ENCODE measurements around the gene BLMH. TPM values are rescaled to one million over a fixed set of nuclear protein-coding genes. Genes with fewer than 3 reads are reported as not detected.

BLMH gene
- polyA plus RNA-seq, 1 experiment, result 20.3 TPM

DNA sequence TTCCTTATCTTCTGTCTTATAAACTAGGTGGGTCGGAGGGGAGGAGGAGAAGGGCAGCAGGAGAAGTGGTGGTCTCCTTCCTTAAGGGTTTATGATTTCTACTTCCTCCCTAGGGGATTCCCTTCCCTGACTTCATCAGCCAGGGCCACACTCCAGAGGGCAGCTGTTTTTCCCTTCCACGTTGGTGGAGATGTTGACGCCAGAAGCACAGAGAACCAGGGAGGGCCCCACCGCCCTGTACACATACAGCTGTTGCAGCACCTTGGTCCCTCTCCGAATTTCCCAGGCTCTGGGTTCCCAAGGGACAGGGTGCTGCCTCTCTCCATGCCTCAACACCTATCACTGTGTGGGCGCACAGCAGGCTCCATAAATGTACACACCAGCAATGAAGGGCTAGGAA, 50.7 kb downstream of the BLMH start:
- Histone ChIP-seq H3K9me3 (ENCODE audit: control insufficient read depth, insufficient read depth, low read length) (peaks cover 6% of the 10 kb centered on the region), H3K4me3 (ENCODE audit: low read depth, low read length) (no peak overlapping the region), H3K27ac (ENCODE audit: low read depth, low read length) (no peak overlapping the region), H3K27me3 (ENCODE audit: control insufficient read depth, insufficient read depth, low read length) (peaks cover 31% of the 10 kb centered on the region)
- CTCF ChIA-PET, result no interaction called here
- POLR2A ChIA-PET, result no interaction called here
- DNase-seq (ENCODE audit: low read depth, low spot score), result no peak
- TF ChIP-seq, protein P1, sequence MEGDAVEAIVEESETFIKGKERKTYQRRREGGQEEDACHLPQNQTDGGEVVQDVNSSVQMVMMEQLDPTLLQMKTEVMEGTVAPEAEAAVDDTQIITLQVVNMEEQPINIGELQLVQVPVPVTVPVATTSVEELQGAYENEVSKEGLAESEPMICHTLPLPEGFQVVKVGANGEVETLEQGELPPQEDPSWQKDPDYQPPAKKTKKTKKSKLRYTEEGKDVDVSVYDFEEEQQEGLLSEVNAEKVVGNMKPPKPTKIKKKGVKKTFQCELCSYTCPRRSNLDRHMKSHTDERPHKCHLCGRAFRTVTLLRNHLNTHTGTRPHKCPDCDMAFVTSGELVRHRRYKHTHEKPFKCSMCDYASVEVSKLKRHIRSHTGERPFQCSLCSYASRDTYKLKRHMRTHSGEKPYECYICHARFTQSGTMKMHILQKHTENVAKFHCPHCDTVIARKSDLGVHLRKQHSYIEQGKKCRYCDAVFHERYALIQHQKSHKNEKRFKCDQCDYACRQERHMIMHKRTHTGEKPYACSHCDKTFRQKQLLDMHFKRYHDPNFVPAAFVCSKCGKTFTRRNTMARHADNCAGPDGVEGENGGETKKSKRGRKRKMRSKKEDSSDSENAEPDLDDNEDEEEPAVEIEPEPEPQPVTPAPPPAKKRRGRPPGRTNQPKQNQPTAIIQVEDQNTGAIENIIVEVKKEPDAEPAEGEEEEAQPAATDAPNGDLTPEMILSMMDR (IDR thresholded peaks at IDR 0.05; ENCODE audit: low read depth, low read length), result no peak

DNA sequence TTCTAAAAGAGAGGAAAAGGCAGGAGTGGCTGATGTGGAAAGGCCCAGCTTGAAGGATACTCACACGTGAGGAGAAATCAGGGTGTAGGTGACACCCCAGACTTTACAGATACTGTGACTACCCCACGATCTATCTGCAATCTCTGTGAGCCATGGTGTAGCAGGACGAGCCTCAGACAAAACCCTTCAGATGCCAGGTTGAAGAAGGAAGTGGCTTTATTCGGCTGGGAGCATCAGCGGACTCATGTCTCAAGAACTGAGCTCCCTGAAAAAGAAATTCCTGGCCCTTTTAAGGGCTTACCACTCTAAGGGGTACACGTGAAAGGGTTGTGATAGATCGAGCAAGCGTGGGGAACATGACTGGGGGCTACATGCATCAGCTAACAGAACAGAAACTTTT, 51.6 kb downstream of the BLMH start:
- CTCF ChIA-PET, result no interaction called here
- POLR2A ChIA-PET, result no interaction called here

DNA sequence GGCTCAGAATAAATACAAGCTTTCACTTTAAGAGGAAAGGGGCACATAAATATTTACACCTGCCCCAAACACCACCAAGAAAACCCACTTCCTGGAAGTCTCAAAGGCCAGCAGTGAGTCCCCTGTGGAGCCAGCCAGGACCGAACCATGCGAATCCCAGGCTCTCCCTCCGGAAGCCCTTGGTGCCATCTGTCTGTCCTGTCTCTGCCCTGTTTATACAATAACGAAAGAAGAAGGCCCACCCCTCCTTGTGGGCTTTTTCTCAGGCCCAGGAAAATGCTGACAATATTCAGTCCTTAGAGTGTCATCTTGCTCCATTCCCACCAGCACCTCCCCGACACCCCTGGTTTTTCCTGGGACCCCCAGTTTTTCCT, 52.7 kb downstream of the BLMH start:
- TF ChIP-seq, protein P1 (IDR thresholded peaks at IDR 0.05; ENCODE audit: low read depth, low read length), result no peak
- DNase-seq (ENCODE audit: low read depth, low spot score), result no peak
- ChIA-PET POLR2A (no interaction called here), CTCF (no interaction called here)
- Histone ChIP-seq H3K9me3 (ENCODE audit: control insufficient read depth, insufficient read depth, low read length) (peaks cover 8% of the 10 kb centered on the region), H3K4me3 (ENCODE audit: low read depth, low read length) (no peak overlapping the region), H3K27me3 (ENCODE audit: control insufficient read depth, insufficient read depth, low read length) (peaks cover 48% of the 10 kb centered on the region), H3K27ac (ENCODE audit: low read depth, low read length) (no peak overlapping the region)

More for the DNA sequence above, 51.6 kb downstream of the BLMH start:
- Histone ChIP-seq H3K9me3 (ENCODE audit: control insufficient read depth, insufficient read depth, low read length) (peaks cover 8% of the 10 kb centered on the region), H3K4me3 (ENCODE audit: low read depth, low read length) (no peak overlapping the region), H3K27ac (ENCODE audit: low read depth, low read length) (no peak overlapping the region), H3K27me3 (ENCODE audit: control insufficient read depth, insufficient read depth, low read length) (peaks cover 37% of the 10 kb centered on the region)
- TF ChIP-seq, protein P1 (IDR thresholded peaks at IDR 0.05; ENCODE audit: low read depth, low read length), result no peak
- DNase-seq (ENCODE audit: low read depth, low spot score), result no peak

DNA sequence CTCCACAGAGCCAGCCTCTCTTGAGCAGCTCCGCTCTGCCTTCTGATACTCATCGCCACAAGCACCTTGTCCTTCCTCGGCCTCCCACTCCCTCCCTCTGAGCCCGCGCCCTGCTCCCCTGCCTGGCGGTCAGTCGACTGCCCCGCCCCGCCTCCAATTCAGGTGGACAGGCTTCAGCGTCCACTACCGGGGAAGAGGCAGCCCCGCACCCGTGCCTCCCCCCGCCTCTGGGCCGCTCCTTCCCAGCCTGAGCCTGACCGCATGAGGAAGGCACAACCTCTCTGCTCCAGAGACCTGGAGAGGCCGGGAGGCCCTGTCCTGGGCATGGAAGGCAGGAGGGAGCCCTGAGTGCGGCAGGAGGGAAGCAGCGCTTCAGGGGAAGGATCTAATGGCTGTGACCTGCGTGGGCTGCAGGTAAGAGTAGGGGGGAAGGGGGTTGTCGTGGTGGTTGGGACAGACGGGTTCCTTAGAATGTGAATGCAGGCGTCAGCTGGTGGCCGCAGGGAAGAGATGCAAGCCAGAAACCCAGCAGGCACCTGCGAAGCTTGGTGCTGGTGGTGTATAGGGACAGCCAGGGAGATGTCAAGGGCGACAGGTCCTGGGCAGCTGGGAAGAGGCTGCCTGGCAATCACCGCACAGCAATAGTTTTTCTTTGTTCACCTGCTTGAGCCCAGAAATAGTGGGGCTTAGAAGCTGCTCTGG, 53.2 kb downstream of the BLMH start:
- ChIA-PET CTCF (interaction anchor here (3.2 kb wide), 1 partner anchor 133 kb away, joined by 15 read pairs; no protein-coding TSS in a partner anchor), POLR2A (no interaction called here)
- H3K9me3 ChIP-seq (ENCODE audit: control insufficient read depth, insufficient read depth, low read length), result peaks cover 8% of the 10 kb centered on the region
- TF ChIP-seq, protein P1 (IDR thresholded peaks at IDR 0.05; ENCODE audit: low read depth, low read length), result no peak
- no peak overlapping the region for H3K27ac ChIP-seq (ENCODE audit: low read depth, low read length)
- H3K4me3 ChIP-seq (ENCODE audit: low read depth, low read length), result no peak overlapping the region
- no peak for DNase-seq (ENCODE audit: low read depth, low spot score)
- peaks cover 53% of the 10 kb centered on the region for H3K27me3 ChIP-seq (ENCODE audit: control insufficient read depth, insufficient read depth, low read length)

DNA sequence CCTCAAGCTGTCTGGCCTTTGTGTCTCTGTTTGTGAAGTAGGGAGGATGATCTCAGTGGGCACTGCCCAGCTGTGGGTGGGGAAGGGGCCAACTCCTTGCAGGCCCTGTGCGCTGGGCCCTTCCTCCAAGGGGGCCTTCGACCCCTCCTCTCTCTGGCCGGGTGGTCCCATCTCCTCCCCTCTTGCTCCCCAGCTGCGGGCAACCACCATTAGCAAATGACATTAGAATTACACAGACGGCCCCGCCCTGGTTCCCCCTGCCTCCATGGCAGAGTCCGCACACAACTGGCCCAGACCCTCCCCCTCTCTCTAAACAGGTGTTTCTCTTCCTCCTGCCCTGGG, 53.8 kb downstream of the BLMH start:
- Histone ChIP-seq H3K4me3 (ENCODE audit: low read depth, low read length) (no peak overlapping the region), H3K27ac (ENCODE audit: low read depth, low read length) (no peak overlapping the region), H3K27me3 (ENCODE audit: control insufficient read depth, insufficient read depth, low read length) (peaks cover 59% of the 10 kb centered on the region), H3K9me3 (ENCODE audit: control insufficient read depth, insufficient read depth, low read length) (peaks cover 8% of the 10 kb centered on the region)
- TF ChIP-seq, protein P1 (IDR thresholded peaks at IDR 0.05; ENCODE audit: low read depth, low read length), result no peak
- CTCF ChIA-PET, result interaction anchor here (2.2 to 3.2 kb wide), 3 partner anchors 7 to 133 kb away, joined by 8 to 15 read pairs (median 13); no protein-coding TSS in a partner anchor
- DNase-seq (ENCODE audit: low read depth, low spot score), result no peak
- POLR2A ChIA-PET, result no interaction called here

Data from AG04450 (cell line).